Mesenchymal stem cell (in vitro differentiated cells and primary cell): ENCODE results near the gene LRRC56.
"Not testable (repeated sequence)": the region's sequence is repeated elsewhere in the genome, so short reads cannot be mapped to it uniquely, and the experiment has no call there.

Experiments
- DNase-seq: peaks from one replicate; pipeline ENCODE4 v3.0.0-alpha.2; 2013
- H2AFZ ChIP-seq: one replicate; pipeline ENCODE4 v1.6.1; 2013; ENCODE audit warnings: low read depth, mild to moderate bottlenecking, control low read depth, inconsistent platforms, low read length, moderate library complexity
- H2AK5ac ChIP-seq: 2 replicates; pipeline ENCODE4 v1.6.1; 2013; ENCODE audit warnings: low read length, moderate library complexity, mild to moderate bottlenecking, inconsistent platforms; ENCODE audit not compliant: severe bottlenecking
- H2BK120ac ChIP-seq: one replicate; pipeline ENCODE4 v1.6.1; 2013; ENCODE audit warnings: low read depth, mild to moderate bottlenecking, inconsistent platforms, low read length, moderate library complexity
- H2BK12ac ChIP-seq, 2 experiments: one replicate each; pipeline ENCODE4 v1.6.1; 2013; ENCODE audit warnings: inconsistent platforms in 2 of 2, low read length in 2 of 2, mild to moderate bottlenecking in 2 of 2, moderate library complexity in 2 of 2, control low read depth in 1 of 2
- H2BK15ac ChIP-seq: one replicate; pipeline ENCODE4 v1.6.1; 2013; ENCODE audit warnings: mild to moderate bottlenecking, low read depth, inconsistent platforms; ENCODE audit not compliant: poor library complexity, severe bottlenecking
- H2BK5ac ChIP-seq: 2 replicates; pipeline ENCODE4 v1.6.1; 2013; ENCODE audit warnings: low read depth, mild to moderate bottlenecking, low read length, control low read depth, inconsistent platforms; ENCODE audit not compliant: poor library complexity, severe bottlenecking
- H3K14ac ChIP-seq, 2 experiments: one replicate each; pipeline ENCODE4 v1.6.1; 2013; ENCODE audit warnings: inconsistent platforms in 2 of 2, low read length in 2 of 2, control low read depth in 1 of 2, mild to moderate bottlenecking in 1 of 2, moderate library complexity in 1 of 2
- H3K18ac ChIP-seq, 2 experiments: one replicate each; pipeline ENCODE4 v1.6.1; 2013; ENCODE audit warnings: inconsistent platforms in 2 of 2, low read length in 2 of 2, control low read depth in 1 of 2, low read depth in 1 of 2, mild to moderate bottlenecking in 1 of 2
- H3K23ac ChIP-seq, 2 experiments: one replicate each; pipeline ENCODE4 v1.6.1; 2013; ENCODE audit warnings: inconsistent platforms in 2 of 2, low read length in 2 of 2, mild to moderate bottlenecking in 2 of 2, moderate library complexity in 2 of 2, control low read depth in 1 of 2
- H3K27ac ChIP-seq: 2 replicates; pipeline ENCODE4 v1.5.1; 2013; ENCODE audit warnings: mild to moderate bottlenecking, moderate library complexity, low read length, control low read depth, inconsistent platforms; ENCODE audit not compliant: poor library complexity, severe bottlenecking
- H3K27me3 ChIP-seq, 2 experiments: 2 replicates each; pipeline versions ENCODE4 v1.6.1 to v1.7.0; 2013; ENCODE audit warnings: low read length in 2 of 2, mild to moderate bottlenecking in 2 of 2, moderate library complexity in 2 of 2, control low read depth in 1 of 2, inconsistent platforms in 1 of 2; ENCODE audit not compliant: control insufficient read depth in 1 of 2, insufficient read depth in 1 of 2
- H3K36me3 ChIP-seq, 2 experiments: 2 replicates each; pipeline versions ENCODE4 v1.6.1 to v1.7.0; 2013; ENCODE audit warnings: low read length in 2 of 2, control low read depth in 1 of 2, inconsistent platforms in 1 of 2, low read depth in 1 of 2, mild to moderate bottlenecking in 1 of 2; ENCODE audit not compliant: insufficient read depth in 2 of 2, control insufficient read depth in 1 of 2
- H3K4ac ChIP-seq, 2 experiments: one replicate each; pipeline ENCODE4 v1.6.1; 2013; ENCODE audit warnings: inconsistent platforms in 2 of 2, low read length in 2 of 2, mild to moderate bottlenecking in 2 of 2, moderate library complexity in 2 of 2, control low read depth in 1 of 2, low read depth in 1 of 2
- H3K4me1 ChIP-seq: 2 replicates; pipeline ENCODE4 v1.6.1; 2013; ENCODE audit warnings: low read depth, low read length, control low read depth; ENCODE audit not compliant: control insufficient read depth, insufficient read depth
- H3K4me2 ChIP-seq: 2 replicates; pipeline ENCODE4 v1.6.1; 2013; ENCODE audit warnings: low read length, mild to moderate bottlenecking, inconsistent platforms; ENCODE audit not compliant: poor library complexity, severe bottlenecking
- H3K4me3 ChIP-seq, 2 experiments: 2 replicates each; pipeline versions ENCODE4 v1.5.1 to v1.7.0; 2013; ENCODE audit warnings: low read length in 2 of 2, mild to moderate bottlenecking in 2 of 2, control low read depth in 1 of 2, low read depth in 1 of 2; ENCODE audit not compliant: insufficient read depth in 1 of 2
- H3K79me1 ChIP-seq: replicated peaks from 2 replicates; pipeline ENCODE4 v1.6.1; 2013; ENCODE audit warnings: mild to moderate bottlenecking, control low read depth, low read length, inconsistent platforms; ENCODE audit not compliant: poor library complexity, severe bottlenecking
- H3K9ac ChIP-seq: 2 replicates; pipeline ENCODE4 v1.7.0; 2013; ENCODE audit warnings: mild to moderate bottlenecking, low read length, moderate library complexity
- H3K9me3 ChIP-seq: 2 replicates; pipeline ENCODE4 v1.7.0; 2013; ENCODE audit warnings: mild to moderate bottlenecking, low read length; ENCODE audit not compliant: control insufficient read depth
- H4K8ac ChIP-seq: one replicate; pipeline ENCODE4 v1.6.1; 2013; ENCODE audit warnings: inconsistent platforms, mild to moderate bottlenecking, low read length, moderate library complexity
- H4K91ac ChIP-seq: one replicate; pipeline ENCODE4 v1.6.1; 2013; ENCODE audit warnings: mild to moderate bottlenecking, low read length, inconsistent platforms
- WGBS: methylation state at CpG from one replicate; pipeline ENCODE4 v1.1.7; 2013; ENCODE audit warnings: mixed read lengths; 5-methylcytosine and 5-hydroxymethylcytosine counted together

LRRC56 gene

GRCh38 chr11:569158-569885, 32.0 kb downstream of the LRRC56 start:
- Histone ChIP-seq H3K9me3 (no peaks in the 10 kb centered on the region), H4K8ac (peak overlapping the region; percentile 79), H3K27ac (no peak overlapping the region), H3K79me1 (peaks cover 13% of the 10 kb centered on the region), H2BK120ac (peak overlapping the region; percentile 96), H3K4me2 (peak overlapping the region; percentile 82), H3K4me1 (peaks cover 37% of the 10 kb centered on the region), H3K27me3 (peaks cover 0 to 7% of the 10 kb centered on the region in 2 experiments), H2AFZ (peak overlapping the region; percentile 19), H3K4ac (peak overlapping the region; percentile 81 to 85), H3K14ac (peak overlapping the region in 1 of 2 experiments; percentile 43), H2BK12ac (peak overlapping the region; percentile 23 to 81), H3K4me3 (peak overlapping the region; percentile 80 to 87), H4K91ac (peak overlapping the region; percentile 85), H2BK15ac (peak overlapping the region; percentile 65), H3K23ac (peak overlapping the region in 1 of 2 experiments; percentile 7), H3K18ac (peak overlapping the region; percentile 85 to 91), H2BK5ac (peak overlapping the region; percentile 33), H3K9ac (peak overlapping the region; percentile 83), H2AK5ac (peak overlapping the region; percentile 69), H3K36me3 (peaks cover 0 to 17% of the 10 kb centered on the region in 2 experiments)
- no peak for DNase-seq
- 64% methylated on average over 36 of the region's 36 CpGs for WGBS

GRCh38 chr11:571802-572185, 34.5 kb downstream of the LRRC56 start:
- Histone ChIP-seq H2AK5ac (no peak overlapping the region), H2BK5ac (no peak overlapping the region), H4K91ac (peak overlapping the region; percentile 43), H3K18ac (no peak overlapping the region), H3K9ac (no peak overlapping the region), H3K79me1 (peaks cover 13% of the 10 kb centered on the region), H3K4me2 (no peak overlapping the region), H3K4ac (no peak overlapping the region), H2BK120ac (no peak overlapping the region), H4K8ac (no peak overlapping the region), H3K4me3 (no peak overlapping the region), H3K23ac (no peak overlapping the region), H2BK15ac (no peak overlapping the region), H2BK12ac (no peak overlapping the region), H3K27me3 (peaks cover 4 to 12% of the 10 kb centered on the region in 2 experiments), H3K14ac (peak overlapping the region in 1 of 2 experiments; percentile 14), H3K4me1 (peaks cover 38% of the 10 kb centered on the region), H3K36me3 (peaks cover 0 to 9% of the 10 kb centered on the region in 2 experiments), H3K9me3 (no peaks in the 10 kb centered on the region), H2AFZ (no peak overlapping the region), H3K27ac (no peak overlapping the region)
- WGBS: 80% methylated on average over 8 of the region's 8 CpGs
- DNase-seq: no peak

GRCh38 chr11:573146-573759, 35.9 kb downstream of the LRRC56 start:
- Histone ChIP-seq H4K91ac (no peak overlapping the region), H3K9me3 (no peaks in the 10 kb centered on the region), H3K27ac (no peak overlapping the region), H3K36me3 (peaks cover 0 to 4% of the 10 kb centered on the region in 2 experiments), H2AK5ac (no peak overlapping the region), H3K4me2 (no peak overlapping the region), H3K18ac (no peak overlapping the region), H2BK15ac (no peak overlapping the region), H2AFZ (no peak overlapping the region), H3K4ac (no peak overlapping the region), H4K8ac (no peak overlapping the region), H3K9ac (no peak overlapping the region), H3K4me1 (peaks cover 36% of the 10 kb centered on the region), H2BK5ac (no peak overlapping the region), H3K14ac (no peak overlapping the region), H2BK120ac (no peak overlapping the region), H3K27me3 (peaks cover 4 to 12% of the 10 kb centered on the region in 2 experiments), H3K23ac (no peak overlapping the region), H3K4me3 (no peak overlapping the region), H3K79me1 (peaks cover 5% of the 10 kb centered on the region), H2BK12ac (no peak overlapping the region)
- no peak for DNase-seq
- 94% methylated on average over 14 of the region's 16 CpGs for WGBS

- Histone ChIP-seq H3K27me3 (peaks cover 4 to 12% of the 10 kb centered on the region in 2 experiments), H3K23ac (peak overlapping the region in 1 of 2 experiments; percentile 2), H3K4me1 (peaks cover 42% of the 10 kb centered on the region)
- not testable (repeated sequence) for H2BK12ac ChIP-seq, H4K8ac ChIP-seq, H3K4me2 ChIP-seq, H2AFZ ChIP-seq, DNase-seq, H3K14ac ChIP-seq, H2BK5ac ChIP-seq, H3K36me3 ChIP-seq, H3K18ac ChIP-seq, H3K27ac ChIP-seq, H2AK5ac ChIP-seq, H3K9ac ChIP-seq, H3K4me3 ChIP-seq, H3K4ac ChIP-seq, H2BK120ac ChIP-seq, H3K79me1 ChIP-seq, H3K9me3 ChIP-seq, H4K91ac ChIP-seq, H2BK15ac ChIP-seq
- WGBS: 52% methylated on average over 13 of the region's 14 CpGs
Observed at GRCh38 chr11:574031-574570, 36.8 kb downstream of the LRRC56 start.
